ENCODE measurements around the gene ST3GAL3.

DNA sequence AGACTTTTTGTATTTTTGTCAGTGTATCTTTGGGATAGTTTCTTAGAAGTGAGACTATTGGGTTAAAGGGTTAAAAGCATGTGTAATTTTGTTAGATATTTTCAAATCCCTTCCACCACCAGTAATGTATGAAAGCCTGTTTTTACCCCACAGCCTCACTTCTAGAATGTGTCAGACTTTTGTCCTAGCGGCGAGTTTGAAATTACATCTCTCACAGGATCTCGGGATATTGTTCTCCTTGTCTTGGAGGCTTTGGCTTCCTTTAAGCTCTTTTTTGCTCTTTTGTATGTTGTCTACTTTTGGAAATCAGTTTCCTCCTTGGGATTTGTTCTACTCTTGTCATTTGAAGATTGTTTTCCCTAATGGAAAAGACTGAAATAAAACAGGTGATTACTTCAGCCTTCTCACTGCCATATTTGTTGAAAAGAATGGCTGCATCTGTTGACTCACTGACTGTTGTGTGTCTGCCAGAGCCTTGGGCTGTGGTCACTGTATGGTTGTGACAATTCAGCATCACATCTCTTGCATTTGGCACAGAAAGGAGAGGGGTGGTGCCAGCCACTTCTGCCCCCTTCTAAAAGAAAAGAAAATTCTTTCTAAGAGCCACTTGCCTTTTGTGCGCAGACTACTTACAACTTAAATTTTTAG is 22.6 kb downstream of the ST3GAL3 start:
- TF ChIP-seq POLR2A (IDR thresholded peaks at IDR 0.05; ENCODE audit: low read length) (no peak), CTCF (IDR thresholded peaks at IDR 0.05) (no peak)
